AG04449 (cell line): Measurements from ENCODE around the gene POC5.
"Not testable (repeated sequence)": the region's sequence is repeated elsewhere in the genome, so short reads cannot be mapped to it uniquely, and the experiment has no call there.

Experiments used
- CTCF ChIA-PET: fragments of 350-600 bp; formaldehyde crosslinking; extraction: SDS; loops from one replicate; lab custom pipeline; 2021; ENCODE audit warnings: antibody characterized with exemption; lab: Yijun Ruan, JAX
- POLR2A ChIA-PET: fragments of 400-600, 350-600 bp; formaldehyde crosslinking; extraction: SDS; loops from one replicate; lab custom pipeline; 2020; ENCODE audit warnings: antibody characterized with exemption, inconsistent platforms; lab: Yijun Ruan, JAX
- DNase-seq: peaks from one replicate; pipeline ENCODE4 v3.0.0-alpha.2; 2010; ENCODE audit warnings: low read depth, low spot score
- H3K4me3 ChIP-seq: 2 replicates; pipeline ENCODE4 v1.5.1; 2011; ENCODE audit warnings: low read depth, mild to moderate bottlenecking, control low read depth, low read length
- CTCF ChIP-seq: IDR thresholded peaks from one replicate; pipeline ENCODE4 v1.5.1; 2011; ENCODE audit warnings: mild to moderate bottlenecking, moderate library complexity, low read length, control low read depth, inconsistent platforms; ENCODE audit not compliant: insufficient read depth; ENCODE audit errors: missing control alignments

The POC5 gene

GRCh38 chr5:75711151-75711550 is 6.1 kb downstream of the POC5 start:
- POLR2A ChIA-PET: no interaction called here
- DNase-seq: no peak

DNA sequence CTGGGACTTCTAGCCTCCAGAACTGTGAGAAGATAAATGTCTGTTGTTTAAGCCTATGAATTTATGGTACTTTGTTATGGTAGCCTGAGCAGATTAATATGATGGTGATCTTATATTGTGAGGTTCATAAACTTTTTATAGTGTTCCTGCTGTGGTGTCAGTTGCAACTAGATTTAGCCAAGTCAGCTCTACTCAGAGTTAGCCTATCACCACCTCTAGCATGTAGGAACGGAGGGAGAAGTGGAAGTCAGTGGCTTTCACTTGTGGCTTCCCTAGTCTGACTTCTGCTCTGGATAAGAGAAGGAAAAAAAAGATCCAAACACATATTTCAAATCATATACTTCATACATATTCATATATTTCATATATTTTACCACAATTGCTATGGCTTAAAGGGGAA is 6.6 kb downstream of the POC5 start:
- DNase-seq: no peak
- ChIA-PET CTCF (no interaction called here), POLR2A (no interaction called here)
- H3K4me3 ChIP-seq: no peak overlapping the region
- no peak for TF ChIP-seq CTCF

More at GRCh38 chr5:75711151-75711550, 6.1 kb downstream of the POC5 start:
- CTCF ChIA-PET: no interaction called here
- no peak overlapping the region for H3K4me3 ChIP-seq
- TF ChIP-seq CTCF: no peak

- no peak for DNase-seq
- no peak for TF ChIP-seq CTCF
- ChIA-PET CTCF (no interaction called here), POLR2A (no interaction called here)
- no peak overlapping the region for H3K4me3 ChIP-seq
These were observed 9.2 kb downstream of the POC5 start for GRCh38 chr5:75707911-75708509.

- ChIA-PET CTCF (no interaction called here), POLR2A (no interaction called here)
- no peak for TF ChIP-seq CTCF
- no peak for DNase-seq
- no peak overlapping the region for H3K4me3 ChIP-seq
These were observed 10.5 kb downstream of the POC5 start for GRCh38 chr5:75706775-75707174.

DNA sequence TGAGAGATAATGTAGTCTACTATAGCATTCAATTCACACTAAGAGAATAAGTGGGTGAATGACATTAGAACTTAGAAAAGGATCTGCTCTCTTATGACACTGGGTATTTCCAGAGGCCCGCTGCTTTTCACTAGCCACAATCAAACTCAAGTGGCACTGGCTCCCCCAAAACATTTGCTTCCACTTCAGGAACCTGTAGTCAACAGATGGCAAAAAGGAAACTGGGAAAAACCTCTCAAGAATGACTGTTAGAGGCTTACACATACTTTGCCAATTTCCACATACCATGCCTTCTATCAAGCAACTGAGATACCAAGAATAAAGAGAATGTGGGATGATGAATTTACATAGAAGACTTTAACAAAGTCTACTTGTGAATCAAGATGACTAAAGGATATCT is 11.2 kb downstream of the POC5 start:
- DNase-seq: no peak
- CTCF ChIA-PET: no interaction called here

DNA sequence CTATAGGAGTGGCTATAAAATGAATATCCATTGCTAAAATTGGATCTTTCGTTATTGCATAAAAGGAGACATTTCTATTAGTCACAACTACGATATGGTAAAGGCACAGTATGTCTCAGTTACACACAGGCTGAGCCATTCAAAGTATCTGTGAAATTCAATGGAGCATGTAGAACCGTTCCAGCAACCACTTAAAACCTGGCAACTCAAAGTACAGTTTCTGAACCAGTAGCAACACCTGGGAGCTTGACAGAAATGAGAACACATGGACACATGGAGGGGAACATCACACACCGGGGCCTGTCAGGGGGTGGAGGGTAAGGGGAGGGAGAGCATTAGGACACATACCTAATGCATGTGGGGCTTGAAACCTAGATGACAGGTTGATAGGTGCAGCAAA is 15.4 kb downstream of the POC5 start:
- ChIA-PET CTCF (no interaction called here), POLR2A (no interaction called here)
- TF ChIP-seq CTCF: no peak
- DNase-seq: no peak
- no peak overlapping the region for H3K4me3 ChIP-seq

More for the DNA sequence above, 11.2 kb downstream of the POC5 start:
- H3K4me3 ChIP-seq: no peak overlapping the region
- POLR2A ChIA-PET: no interaction called here
- TF ChIP-seq CTCF: no peak

- DNase-seq, POLR2A ChIA-PET, CTCF ChIA-PET, H3K4me3 ChIP-seq: not testable (repeated sequence)
These were observed 21.5 kb downstream of the POC5 start for GRCh38 chr5:75695472-75696351.
